ENCODE measurements around the gene KRTCAP2.

Gene KRTCAP2

DNA sequence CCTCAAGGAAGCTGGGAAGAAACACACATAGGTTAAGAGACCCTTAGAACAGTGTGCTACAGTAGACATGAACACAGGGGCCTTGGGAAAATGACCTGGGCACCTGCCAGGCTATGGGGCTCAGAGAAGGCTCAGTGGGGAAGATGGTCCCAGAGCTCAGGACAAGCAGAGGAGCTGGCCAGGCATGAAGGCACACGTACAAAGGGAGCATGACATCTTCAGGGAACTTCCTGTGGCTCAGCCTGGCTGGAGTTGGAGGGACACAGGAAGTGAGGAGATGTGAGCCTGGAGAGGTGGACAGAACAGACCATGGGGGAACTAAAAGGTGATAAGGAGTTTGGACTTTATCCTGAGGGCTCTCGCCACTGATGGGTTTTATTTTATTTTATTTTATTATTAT, 41.2 kb downstream of the KRTCAP2 start:
- POLR2A ChIA-PET: no interaction called here
- CTCF ChIA-PET: interaction anchor here (0.9 to 4.4 kb wide), 7 partner anchors 35 to 80 kb away, joined by 3 to 26 read pairs (median 6); partner anchors contain the start of gene KRTCAP2
- no peak for DNase-seq (ENCODE audit: extremely low spot score)
- TF ChIP-seq, protein P1, sequence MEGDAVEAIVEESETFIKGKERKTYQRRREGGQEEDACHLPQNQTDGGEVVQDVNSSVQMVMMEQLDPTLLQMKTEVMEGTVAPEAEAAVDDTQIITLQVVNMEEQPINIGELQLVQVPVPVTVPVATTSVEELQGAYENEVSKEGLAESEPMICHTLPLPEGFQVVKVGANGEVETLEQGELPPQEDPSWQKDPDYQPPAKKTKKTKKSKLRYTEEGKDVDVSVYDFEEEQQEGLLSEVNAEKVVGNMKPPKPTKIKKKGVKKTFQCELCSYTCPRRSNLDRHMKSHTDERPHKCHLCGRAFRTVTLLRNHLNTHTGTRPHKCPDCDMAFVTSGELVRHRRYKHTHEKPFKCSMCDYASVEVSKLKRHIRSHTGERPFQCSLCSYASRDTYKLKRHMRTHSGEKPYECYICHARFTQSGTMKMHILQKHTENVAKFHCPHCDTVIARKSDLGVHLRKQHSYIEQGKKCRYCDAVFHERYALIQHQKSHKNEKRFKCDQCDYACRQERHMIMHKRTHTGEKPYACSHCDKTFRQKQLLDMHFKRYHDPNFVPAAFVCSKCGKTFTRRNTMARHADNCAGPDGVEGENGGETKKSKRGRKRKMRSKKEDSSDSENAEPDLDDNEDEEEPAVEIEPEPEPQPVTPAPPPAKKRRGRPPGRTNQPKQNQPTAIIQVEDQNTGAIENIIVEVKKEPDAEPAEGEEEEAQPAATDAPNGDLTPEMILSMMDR (IDR thresholded peaks at IDR 0.05; ENCODE audit: control extremely low read depth, extremely low read depth, low read depth, missing control alignments): no peak

DNA sequence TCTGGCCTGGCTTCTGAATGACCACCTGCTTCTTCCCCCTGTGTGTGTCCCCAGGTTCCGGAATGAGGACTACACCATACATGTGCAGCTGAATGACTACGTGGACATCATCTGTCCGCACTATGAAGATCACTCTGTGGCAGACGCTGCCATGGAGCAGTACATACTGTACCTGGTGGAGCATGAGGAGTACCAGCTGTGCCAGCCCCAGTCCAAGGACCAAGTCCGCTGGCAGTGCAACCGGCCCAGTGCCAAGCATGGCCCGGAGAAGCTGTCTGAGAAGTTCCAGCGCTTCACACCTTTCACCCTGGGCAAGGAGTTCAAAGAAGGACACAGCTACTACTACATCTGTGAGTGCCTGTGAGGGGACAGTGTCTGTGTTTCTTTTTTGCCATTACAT, 41.8 kb downstream of the KRTCAP2 start:
- no peak for DNase-seq (ENCODE audit: extremely low spot score)
- CTCF ChIA-PET: interaction anchor here (0.9 to 4.4 kb wide), 7 partner anchors 36 to 79 kb away, joined by 3 to 26 read pairs (median 6); partner anchors contain the start of gene KRTCAP2
- POLR2A ChIA-PET: interaction anchor here (0.6 kb wide), 1 partner anchor 11 kb away, joined by 5 read pairs; no protein-coding TSS in a partner anchor
- TF ChIP-seq, protein P1 (IDR thresholded peaks at IDR 0.05; ENCODE audit: control extremely low read depth, extremely low read depth, low read depth, missing control alignments): no peak

GRCh38 chr1:155130272-155131006, 42.7 kb downstream of the KRTCAP2 start:
- POLR2A ChIA-PET: interaction anchor here (0.6 kb wide), 1 partner anchor 12 kb away, joined by 5 read pairs; no protein-coding TSS in a partner anchor
- CTCF ChIA-PET: interaction anchor here (0.8 to 4.4 kb wide), 11 partner anchors 12 to 121 kb away, joined by 3 to 26 read pairs (median 6); partner anchors contain the start of gene KRTCAP2
- TF ChIP-seq, protein P1 (IDR thresholded peaks at IDR 0.05; ENCODE audit: control extremely low read depth, extremely low read depth, low read depth, missing control alignments): no peak
- DNase-seq (ENCODE audit: extremely low spot score): no peak

GRCh38 chr1:155128755-155129473, 44.2 kb downstream of the KRTCAP2 start:
- ChIA-PET POLR2A (no interaction called here), CTCF (interaction anchor here (1.2 to 4.4 kb wide), 6 partner anchors 11 to 44 kb away, joined by 3 to 26 read pairs (median 8); partner anchors contain the start of gene KRTCAP2)
- TF ChIP-seq, protein P1 (IDR thresholded peaks at IDR 0.05; ENCODE audit: control extremely low read depth, extremely low read depth, low read depth, missing control alignments): no peak
- DNase-seq (ENCODE audit: extremely low spot score): no peak

DNA sequence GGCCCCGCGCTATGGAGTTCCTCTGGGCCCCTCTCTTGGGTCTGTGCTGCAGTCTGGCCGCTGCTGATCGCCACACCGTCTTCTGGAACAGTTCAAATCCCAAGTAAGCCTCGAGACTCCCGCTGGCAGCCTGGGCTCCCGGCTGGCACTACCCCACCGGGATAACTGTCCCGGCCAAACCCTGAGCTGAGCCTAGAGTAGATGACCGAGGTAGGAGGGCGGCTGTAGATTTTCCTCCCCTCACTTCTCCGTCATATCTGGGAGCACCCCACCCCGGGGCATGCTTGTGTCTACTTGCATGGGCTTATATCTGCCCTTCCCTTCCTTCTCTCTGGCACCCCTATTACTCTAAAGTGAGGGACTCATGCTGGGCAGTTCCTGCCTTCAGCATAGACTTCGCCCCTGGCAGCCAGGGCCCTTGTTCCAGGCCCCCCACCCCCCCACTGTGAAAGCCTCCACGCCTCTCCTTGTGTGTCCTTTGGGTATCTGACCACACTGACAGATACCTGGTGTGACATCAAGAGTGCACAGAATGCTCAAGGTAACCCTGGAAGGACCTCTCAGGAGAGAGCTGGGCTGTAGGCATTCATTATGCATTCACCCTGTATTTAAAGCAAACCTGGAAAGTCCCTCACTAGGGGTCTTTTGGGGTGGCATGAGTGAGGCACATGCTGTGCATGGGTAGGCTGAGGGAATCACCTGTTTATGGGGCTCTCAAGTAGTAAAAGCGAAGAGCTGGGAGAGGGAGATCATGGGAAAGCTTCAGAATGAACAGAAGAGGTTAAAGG, 44.9 kb downstream of the KRTCAP2 start:
- POLR2A ChIA-PET: no interaction called here
- TF ChIP-seq, protein P1 (IDR thresholded peaks at IDR 0.05; ENCODE audit: control extremely low read depth, extremely low read depth, low read depth, missing control alignments): no peak
- DNase-seq (ENCODE audit: extremely low spot score): no peak
- CTCF ChIA-PET: interaction anchor here (1.2 to 4.4 kb wide), 4 partner anchors 12 to 45 kb away, joined by 3 to 26 read pairs (median 6); partner anchors contain the start of gene KRTCAP2

Measured in GM10248 (cell line).